ENCODE measurements around the gene TRIM22.
"Not testable (repeated sequence)": the region's sequence is repeated elsewhere in the genome, so short reads cannot be mapped to it uniquely, and the experiment has no call there.

TRIM22 gene

DNA sequence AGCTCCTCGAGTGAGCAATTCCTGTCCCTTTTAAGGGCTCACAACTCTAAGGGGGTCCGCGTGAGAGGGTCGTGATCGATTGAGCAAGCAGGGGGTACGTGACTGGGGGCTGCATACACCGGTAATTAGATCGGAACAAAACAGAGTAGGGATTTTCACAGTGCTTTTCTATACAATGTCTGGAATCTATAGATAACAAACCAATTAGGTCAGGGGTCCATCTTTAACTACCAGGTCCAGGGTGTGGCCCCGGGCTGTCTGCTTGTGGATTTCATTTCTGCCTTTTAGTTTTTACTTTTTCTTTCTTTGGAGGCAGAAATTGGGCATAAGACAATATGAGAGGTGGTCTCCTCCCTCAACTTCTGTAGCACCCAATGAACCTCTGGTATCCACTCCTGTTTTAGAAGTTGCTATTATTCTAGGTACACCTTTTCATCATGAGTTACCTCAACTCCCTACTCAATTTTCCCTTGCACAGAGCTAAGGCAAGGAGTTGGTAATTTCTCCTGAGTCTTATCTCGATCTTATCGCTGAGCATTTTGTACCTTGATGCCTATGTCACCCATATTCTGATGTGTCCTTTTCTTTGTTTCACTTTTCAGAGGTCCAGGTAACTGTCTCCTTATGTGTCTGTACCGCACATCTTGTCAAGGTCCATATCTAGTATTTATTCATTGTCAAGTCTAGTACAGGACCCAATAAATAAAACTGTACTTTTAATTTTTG, 1.8 kb downstream of the TRIM22 start:
- not testable (repeated sequence) for DNase-seq

DNA sequence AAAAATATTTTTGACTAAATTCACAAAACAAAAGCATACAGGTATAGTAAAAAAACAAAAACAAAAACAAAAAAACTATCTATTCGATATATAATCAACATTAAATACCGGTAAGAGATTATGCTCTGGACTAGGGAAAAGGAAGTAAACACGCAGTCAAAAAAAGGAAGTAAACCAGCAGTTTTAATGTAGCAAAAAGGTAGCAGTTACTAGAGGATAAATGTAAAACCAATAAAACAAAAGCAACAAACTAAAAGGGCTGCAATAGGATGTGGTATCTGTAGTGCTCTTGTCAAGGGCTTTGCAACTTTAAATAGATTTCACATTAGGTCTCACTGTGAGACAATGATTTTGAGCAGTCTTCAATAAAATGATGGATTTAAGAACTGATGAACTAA, 2.4 kb downstream of the TRIM22 start:
- DNase-seq, result no peak

DNA sequence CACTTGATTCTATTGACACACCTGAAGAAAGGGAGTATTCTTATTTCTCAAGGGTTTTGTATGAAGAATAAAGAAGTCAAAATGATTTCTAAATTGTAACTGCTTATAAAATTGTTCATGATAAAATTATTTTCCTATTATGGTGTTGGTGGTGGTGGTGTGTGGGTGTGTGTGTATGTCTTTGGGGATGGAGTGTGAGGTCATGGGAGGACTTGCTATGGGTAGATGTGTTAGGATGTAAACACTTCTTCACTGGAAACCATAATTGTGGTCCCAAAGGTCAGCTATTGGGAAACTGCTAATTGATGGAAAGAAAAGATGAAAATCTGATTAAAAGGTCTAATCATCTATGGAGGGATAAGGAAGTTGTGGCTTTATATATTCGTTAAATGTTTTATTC, 5.1 kb downstream of the TRIM22 start:
- no peak for DNase-seq

DNA sequence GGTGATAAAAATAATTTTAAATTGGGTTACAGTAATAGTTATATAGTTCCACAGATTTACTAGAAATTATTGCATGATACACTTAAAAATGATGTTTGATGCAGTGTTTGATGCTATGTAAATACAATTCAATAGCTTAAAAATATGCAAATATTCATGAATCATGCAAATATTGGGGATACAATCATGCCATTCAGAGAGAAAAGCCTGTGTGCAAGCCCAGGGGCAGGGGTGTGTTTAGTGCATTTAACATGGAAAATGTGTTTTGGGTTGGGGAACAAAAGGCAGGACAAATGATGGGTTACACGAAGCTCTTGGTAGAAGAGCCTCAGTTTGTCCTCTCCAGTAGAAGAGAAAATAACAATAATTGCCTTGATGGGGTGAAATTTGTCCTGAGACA, 6.0 kb downstream of the TRIM22 start:
- no peak for DNase-seq

DNA sequence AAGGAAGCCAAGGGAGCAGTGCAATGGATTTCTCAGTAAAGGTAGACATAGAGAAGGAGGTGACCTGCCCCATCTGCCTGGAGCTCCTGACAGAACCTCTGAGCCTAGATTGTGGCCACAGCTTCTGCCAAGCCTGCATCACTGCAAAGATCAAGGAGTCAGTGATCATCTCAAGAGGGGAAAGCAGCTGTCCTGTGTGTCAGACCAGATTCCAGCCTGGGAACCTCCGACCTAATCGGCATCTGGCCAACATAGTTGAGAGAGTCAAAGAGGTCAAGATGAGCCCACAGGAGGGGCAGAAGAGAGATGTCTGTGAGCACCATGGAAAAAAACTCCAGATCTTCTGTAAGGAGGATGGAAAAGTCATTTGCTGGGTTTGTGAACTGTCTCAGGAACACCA, 6.6 kb downstream of the TRIM22 start:
- DNase-seq, result no peak

DNA sequence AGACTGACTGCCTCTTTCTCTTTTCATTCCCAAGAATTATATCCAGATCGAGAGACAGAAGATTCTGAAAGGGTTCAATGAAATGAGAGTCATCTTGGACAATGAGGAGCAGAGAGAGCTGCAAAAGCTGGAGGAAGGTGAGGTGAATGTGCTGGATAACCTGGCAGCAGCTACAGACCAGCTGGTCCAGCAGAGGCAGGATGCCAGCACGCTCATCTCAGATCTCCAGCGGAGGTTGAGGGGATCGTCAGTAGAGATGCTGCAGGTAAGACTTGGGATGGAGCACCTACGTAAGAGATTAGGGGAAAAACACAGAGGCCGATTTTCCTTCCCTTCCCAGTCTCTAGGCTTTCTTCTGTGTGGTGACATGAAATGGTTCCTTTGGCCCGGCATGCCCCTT, 8.7 kb downstream of the TRIM22 start:
- DNase-seq, result no peak

DNA sequence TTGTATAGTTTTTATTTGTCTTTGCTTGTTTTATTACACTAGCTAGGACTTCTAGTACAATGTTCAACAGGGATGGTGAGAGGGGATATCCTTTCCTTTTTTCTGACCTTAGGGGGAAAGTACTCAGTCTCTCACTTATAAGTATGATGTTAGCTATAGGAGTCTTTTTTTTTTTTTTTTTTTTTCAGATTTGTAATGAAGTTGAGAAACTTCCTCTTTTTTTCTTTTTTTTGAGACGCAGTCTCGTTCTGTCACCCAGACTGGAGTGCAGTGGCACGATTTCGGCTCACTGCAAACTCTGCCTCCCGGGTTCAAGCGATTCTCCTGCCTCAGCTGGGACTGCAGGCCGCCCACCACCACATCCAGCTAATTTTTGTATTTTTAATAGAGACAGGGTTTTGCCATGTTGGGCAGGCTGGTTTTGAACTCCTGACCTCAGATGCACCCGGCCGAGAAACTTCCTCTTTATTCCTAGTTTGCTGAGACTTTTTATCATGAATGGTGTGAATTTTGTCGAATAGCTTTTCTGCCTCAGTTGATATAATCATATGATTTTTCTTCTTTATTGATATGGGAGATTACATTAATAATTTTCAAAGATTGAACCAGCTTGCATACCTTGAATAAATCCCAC, 10.9 kb downstream of the TRIM22 start:
- no peak for DNase-seq

DNA sequence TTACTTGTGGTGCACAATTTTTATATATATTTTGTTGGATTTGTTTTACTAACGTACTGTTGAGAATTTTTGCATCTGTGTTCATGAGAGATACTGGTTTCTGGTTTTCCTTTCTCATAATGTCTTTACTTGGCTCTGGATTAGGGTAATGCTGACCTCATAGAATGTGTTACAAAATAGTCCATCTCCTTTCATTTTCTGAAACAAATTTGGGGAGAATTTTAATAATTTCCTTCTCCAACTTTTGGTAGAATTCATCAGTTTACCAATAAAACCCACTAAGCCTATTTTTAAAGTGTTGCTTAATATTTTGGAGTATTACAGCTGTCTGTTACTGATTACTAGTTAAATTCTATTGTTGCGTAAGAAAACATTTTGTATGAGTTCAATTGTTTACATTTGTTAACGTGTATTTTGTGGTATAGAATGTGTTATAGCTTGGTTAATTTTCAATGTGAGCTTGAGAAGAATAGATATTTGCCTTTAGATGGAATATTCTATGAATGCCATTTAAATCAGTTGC, 11.5 kb downstream of the TRIM22 start:
- no peak for DNase-seq

DNA sequence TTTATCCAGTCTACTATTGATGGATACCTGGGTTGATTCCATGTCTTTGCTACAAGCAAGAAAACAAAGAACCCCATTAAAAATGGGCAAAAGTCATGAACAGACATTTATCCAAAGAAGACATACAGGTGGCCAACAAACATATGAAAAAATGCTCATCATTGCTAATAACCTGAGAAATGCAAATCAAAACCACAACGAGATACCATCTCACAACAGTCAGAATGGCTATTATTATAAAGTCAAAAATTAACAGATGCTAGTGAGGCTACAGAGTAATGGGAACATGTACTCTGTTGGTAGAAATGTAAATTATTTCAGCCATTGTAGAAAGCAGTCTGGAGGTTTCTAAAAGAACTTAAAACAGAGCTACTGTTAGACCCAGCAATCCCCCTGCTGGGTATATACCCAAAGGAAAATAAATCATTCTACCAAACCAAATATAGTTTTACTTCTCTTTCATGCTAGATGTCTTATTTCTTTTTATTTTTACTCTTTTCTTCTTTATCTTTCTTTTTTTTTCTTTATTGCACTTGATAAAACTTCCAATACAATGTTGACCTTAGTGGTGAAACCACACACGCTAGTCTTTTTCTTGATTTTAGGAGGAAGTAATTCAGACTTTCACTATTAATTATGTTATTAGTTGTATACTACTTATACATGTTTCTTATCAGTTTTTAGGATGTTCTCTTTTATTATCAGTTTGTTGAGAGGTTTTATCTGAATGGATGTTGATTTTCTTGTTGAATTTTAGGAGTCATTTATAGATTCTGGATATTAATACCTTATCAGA, 14.3 kb downstream of the TRIM22 start:
- DNase-seq, result no peak

DNA sequence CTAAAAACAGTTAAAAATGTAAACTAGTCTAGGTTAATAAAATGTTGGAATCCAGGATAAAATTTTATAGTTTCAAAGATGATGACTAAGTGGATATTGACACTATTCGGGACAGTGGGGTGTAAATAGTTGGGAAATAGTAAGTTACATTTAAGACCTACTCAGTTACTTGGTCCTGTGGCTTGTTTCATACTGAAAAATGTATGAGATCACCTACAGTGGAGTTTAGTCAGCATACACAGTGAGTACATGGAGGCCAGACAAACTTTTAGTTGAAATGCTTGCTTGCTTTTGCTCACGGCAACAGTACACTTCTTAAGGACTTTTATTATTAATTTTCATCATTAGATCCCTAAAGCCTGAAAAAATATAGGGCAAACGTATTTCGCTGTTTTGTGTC, 16.1 kb downstream of the TRIM22 start:
- DNase-seq, result no peak

DNA sequence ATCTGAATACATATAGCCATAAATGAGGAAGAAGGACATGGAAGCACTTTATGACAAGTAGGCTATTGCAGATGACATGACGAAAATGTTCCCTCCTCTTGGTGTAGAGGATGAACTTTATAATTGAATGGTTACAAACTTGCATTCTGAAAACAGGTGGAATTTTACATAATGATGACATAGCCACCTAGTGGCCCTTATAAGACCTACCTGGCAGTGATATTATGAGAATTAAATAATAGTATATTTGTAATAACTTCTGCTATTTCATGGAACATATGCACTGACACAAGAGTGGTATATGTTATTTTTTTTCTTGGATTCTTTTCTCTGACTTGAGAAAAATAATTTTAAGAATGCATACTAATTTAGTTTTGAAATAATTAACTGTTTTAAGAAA, 22.9 kb downstream of the TRIM22 start:
- no peak for DNase-seq

DNA sequence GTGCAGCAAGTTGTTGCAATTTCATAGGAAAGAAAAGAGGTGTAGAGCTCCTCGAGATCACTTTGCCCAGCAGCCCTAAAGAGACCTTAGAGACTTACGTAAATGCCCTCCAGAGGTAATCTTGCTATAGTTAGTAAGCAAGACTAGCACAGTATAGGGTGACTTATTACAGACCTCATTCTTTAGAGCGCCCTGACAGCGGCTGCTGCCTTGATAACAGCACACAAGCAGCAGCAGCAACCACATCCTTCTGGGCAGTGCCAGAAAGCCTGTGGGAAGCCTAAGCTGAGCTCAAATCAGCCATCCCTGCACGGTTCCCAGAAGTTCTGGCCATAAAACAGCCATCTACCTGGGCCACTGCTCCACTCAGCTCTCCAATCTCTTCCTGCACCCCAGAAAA, 24.1 kb downstream of the TRIM22 start:
- no peak for DNase-seq

DNA sequence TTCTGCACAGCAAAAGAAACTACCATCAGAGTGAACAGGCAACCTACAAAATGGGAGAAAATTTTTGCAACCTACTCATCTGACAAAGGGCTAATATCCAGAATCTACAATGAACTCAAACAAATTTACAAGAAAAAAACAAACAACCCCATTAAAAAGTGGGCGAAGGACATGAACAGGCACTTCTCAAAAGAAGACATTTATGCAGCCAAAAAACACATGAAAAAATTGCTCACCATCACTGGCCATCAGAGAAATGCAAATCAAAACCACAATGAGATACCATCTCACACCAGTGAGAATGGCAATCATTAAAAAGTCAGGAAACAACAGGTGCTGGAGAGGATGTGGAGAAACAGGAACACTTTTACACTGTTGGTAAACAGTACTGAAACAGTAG, 26.9 kb downstream of the TRIM22 start:
- not testable (repeated sequence) for DNase-seq

DNA sequence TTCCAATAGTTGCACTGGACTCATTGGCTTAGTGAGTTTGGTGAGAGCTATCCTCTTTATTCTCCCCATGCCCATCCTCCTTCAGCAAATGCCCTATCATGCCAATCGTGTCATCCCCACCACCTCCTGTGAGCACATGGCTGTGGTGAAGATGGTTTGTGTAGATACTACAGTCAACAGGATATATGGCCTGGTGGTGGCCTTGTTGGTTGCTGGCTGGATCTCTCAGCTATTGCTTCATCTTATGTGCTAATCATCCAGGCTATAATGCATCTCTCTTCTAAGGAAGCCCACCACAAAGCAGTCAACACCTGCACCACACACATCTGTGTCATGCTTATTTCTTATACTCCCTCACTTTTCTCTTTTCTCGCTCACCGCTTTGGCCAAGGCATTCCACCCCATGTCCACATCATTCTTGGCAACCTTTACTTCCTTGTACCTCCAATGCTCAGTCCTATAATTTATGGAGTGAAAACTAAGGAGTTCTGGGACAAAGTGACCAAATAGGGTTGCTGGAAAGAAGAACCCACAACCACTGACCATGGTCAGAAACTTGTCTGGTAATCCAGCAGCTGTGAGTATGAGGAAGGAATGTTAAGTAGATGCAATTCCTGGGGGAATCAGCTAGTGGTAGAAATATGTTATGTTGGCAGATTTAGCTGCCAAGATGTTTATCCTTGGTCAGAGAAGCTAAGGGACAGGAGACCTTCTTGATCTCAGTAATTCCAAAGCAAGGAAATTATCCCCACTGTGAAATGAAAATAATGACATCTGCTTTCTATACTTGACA, 30.3 kb downstream of the TRIM22 start:
- no peak for DNase-seq

DNA sequence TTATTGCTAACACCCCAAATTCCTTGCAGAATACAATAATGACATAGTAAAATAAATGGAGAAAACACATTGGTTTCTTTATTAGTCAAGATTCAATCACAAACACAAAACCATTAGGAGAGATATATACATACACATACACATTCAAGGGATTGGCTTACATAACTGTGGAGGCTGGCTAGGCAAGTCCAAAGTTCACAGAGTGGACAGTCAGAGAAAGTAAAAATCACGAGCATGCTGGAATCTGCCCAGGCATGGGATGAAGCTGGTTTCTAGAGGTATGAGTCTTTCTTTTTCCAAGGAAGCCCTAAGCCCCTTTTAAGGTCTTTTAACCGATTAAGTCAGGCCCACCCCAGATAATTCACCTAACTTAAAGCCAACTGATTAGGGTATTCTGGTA, 33.0 kb downstream of the TRIM22 start:
- no peak for DNase-seq

DNA sequence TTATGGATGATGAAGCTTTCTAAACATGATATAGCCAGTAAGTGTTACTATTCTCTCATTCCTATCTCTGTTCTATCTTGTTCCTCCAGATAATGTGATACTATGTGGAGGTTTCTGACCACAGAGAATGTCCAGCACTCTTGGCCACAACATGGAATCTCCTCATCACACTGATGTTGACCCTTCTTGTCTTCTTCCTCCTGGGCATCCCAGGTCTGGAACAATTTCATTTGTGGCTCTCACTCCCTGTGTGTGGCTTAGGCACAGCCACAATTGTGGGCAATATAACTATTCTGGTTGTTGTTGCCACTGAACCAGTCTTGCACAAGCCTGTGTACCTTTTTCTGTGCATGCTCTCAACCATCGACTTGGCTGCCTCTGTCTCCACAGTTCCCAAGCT, 36.8 kb downstream of the TRIM22 start:
- DNase-seq, result no peak

DNA sequence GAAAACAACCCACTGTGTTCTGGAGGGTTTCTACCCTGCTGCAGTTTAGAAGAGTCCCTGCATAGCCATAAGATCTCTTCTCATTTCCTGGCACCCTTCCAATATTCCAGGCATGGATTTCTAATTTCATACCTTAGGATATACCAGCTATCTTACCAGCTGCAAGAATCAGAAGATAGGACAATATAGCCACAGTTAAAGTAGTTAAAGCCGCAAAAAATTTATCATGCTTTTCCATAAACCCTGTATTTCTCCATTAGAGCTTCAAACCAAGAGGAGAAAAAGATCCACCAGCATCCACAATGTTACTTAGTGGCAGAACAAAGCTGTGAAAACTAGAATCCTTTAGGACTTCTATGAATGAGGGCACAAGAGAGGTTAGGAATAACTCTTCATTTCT, 38.1 kb downstream of the TRIM22 start:
- no peak for DNase-seq

DNA sequence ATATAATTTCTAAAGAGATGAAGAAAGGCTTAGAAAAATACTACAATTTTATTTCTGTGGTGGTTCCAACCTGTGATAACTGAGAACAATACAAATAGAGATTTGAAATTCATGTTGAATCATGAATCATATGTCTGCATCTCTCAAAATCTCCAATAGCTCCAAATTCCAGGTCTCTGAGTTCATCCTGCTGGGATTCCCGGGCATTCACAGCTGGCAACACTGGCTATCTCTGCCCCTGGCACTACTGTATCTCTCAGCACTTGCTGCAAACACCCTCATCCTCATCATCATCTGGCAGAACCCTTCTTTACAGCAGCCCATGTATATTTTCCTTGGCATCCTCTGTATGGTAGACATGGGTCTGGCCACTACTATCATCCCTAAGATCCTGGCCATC, 46.8 kb downstream of the TRIM22 start, which contains the start of gene OR56B1:
Gene OR56B1, plus strand, starts transcription at position 53 of the 400 bp plus-strand sequence. Its CDS starts 69 bp downstream, at position 122.
- no peak for DNase-seq

DNA sequence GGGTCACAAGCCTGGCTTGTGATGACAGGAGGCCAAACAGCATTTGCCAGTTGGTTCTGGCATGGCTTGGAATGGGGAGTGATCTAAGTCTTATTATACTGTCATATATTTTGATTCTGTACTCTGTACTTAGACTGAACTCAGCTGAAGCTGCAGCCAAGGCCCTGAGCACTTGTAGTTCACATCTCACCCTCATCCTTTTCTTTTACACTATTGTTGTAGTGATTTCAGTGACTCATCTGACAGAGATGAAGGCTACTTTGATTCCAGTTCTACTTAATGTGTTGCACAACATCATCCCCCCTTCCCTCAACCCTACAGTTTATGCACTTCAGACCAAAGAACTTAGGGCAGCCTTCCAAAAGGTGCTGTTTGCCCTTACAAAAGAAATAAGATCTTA, 47.5 kb downstream of the TRIM22 start:
- no peak for DNase-seq

DNA sequence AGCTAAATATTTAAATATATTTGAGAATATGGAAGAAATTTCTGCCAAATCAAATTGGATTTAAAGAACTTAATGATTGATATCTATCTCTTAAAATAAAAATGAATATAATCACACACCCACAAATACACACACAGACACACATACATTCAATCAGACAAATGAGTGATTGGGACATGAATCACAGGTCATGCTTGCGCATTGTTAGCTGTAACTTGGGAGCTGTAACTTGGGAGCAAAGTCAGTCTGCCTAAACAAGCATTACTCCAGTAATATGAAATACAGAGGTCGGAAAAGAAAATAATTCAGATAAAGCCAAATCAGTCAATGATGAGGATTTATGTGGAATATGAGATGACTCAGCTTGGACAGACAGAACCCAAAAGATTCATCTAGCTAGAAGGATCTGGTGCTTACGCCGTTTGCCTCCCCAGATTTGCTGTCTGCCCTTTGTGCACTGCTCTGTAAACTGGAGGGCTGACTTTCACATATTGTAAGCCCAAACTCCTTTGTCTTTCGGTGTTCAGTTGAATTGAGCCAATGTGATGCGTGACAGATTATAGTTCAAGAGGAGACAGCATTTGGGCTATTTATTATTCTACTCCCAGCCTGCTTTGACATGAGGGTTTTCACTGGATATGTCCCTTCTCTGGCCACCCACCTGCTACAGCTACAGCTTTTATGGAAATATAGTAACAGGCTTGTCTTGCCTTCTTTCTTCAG, 48.2 kb downstream of the TRIM22 start:
- no peak for DNase-seq

DNA sequence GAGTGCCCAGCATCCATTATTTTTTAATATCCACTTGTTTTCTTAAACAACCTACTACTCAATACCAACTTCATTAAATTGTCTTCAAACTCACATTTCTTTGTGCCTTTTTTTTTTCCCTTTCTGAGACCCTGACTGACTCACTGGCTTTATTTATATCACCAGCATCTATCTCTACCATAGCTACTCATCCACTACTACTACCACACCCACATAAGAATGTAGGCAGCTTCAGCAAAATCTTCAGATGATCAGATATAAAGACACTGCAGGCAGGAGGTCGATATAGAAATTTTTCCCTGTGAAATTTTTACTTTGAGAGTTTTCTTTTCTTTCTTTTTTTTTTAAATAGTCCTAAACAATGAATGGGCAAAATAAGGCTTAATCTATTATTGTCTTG, 48.8 kb downstream of the TRIM22 start:
- DNase-seq, result no peak

DNA sequence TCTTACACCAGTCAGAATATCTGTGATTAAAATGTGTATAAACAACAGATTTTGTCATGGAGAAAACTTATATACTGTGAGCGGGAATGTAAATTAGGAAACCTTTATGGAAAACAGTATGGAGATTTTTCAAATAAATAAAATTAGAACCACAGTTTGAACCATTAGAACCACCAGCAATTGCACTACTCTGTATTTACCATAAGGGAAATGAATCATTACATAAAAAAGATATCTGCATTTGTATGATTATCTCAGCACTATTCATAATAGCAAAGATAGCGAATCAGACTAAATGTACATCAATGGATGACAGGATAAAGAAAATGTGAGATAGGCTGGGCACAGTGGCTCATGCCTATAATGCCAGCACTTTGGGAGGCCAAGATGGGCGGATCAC, 57.0 kb downstream of the TRIM22 start:
- DNase-seq, result no peak

Data from right forelimb (tissue), 1 donor.